Renal cortex interstitium (tissue), 11 donors: ENCODE results near the gene VIP. TPM values are rescaled to one million over a fixed set of nuclear protein-coding genes. Genes with fewer than 3 reads are reported as not detected.
A peak's percentile ranks its signal among the peaks of the same experiment; 100 is the strongest.

Source experiments
- DNase-seq, 11 donors: peaks; one replicate each; pipeline ENCODE4 v3.0.0-alpha.2; 2013; ENCODE audit warnings: low read depth in 9 of 11, low spot score in 4 of 11; ENCODE audit errors: extremely low read depth in 1 of 11
- polyA plus RNA-seq, 3 donors: library from polyadenylated mRNA; unstranded; fragments of 120-200 nt; gene quantifications; one replicate each; pipeline ENCODE4 v1.2.1, GENCODE V29; 2013; ENCODE audit not compliant: insufficient read length in 3 of 3

Gene VIP
- polyA plus RNA-seq, 3 donors, result 0.84 to 1.6 (median 1.0) TPM

- DNase-seq, result no peak
Measured at GRCh38 chr6:152771061-152771687, 20.6 kb downstream of the VIP start.

GRCh38 chr6:152775428-152775827 is 24.8 kb downstream of the VIP start:
- DNase-seq, result peak in 1 of 11 donors; percentile 2

GRCh38 chr6:152776833-152777232 is 26.2 kb downstream of the VIP start:
- no peak for DNase-seq

GRCh38 chr6:152783217-152783878 is 32.8 kb downstream of the VIP start:
- DNase-seq, result no peak

GRCh38 chr6:152794696-152795095 is 44.1 kb downstream of the VIP start:
- DNase-seq, result no peak

- DNase-seq, result no peak
Measured at GRCh38 chr6:152804150-152804549, 53.6 kb downstream of the VIP start.

Other genes with a start within 250 kb of the VIP start
- gene SYNE1, start 113.4 kb upstream of the VIP start, polyA plus RNA-seq, result 100 to 1,000 TPM in 1 of 3 donors, 10 to 100 TPM in 2; 83.9 to 108 (median 92.5) TPM
- 10 to 100 TPM; 13.7 to 18.0 (median 16.3) TPM for gene MYCT1, start 52.9 kb upstream of the VIP start, polyA plus RNA-seq
- 10 to 100 TPM; 27.6 to 39.5 (median 35.9) TPM for gene FBXO5, start 232.2 kb downstream of the VIP start, polyA plus RNA-seq